Trophoblast cell (in vitro differentiated cells and primary cell): ENCODE data around the gene TUBB8B. TPM values are rescaled to one million over a fixed set of nuclear protein-coding genes. Genes with fewer than 3 reads are reported as not detected.
"Not testable (repeated sequence)": the region's sequence is repeated elsewhere in the genome, so short reads cannot be mapped to it uniquely, and the experiment has no call there.

ENCODE experiments used
- DNase-seq, 2 donors: peaks; one replicate each; pipeline ENCODE4 v3.0.0-alpha.2; 2016
- H2AFZ ChIP-seq: 2 replicates; pipeline ENCODE4 v1.6.1; 2013; ENCODE audit warnings: low read length, moderate library complexity, mild to moderate bottlenecking; ENCODE audit not compliant: insufficient read depth, poor library complexity
- H2AK5ac ChIP-seq: 2 replicates; pipeline ENCODE4 v1.6.1; 2013; ENCODE audit warnings: mild to moderate bottlenecking, low read length
- H2BK120ac ChIP-seq: 2 replicates; pipeline ENCODE4 v1.6.1; 2013; ENCODE audit warnings: low read length, mild to moderate bottlenecking, moderate library complexity; ENCODE audit not compliant: insufficient read depth, poor library complexity
- H2BK12ac ChIP-seq: 2 replicates; pipeline ENCODE4 v1.6.1; 2013; ENCODE audit warnings: mild to moderate bottlenecking, low read length, moderate library complexity
- H2BK5ac ChIP-seq: 2 replicates; pipeline ENCODE4 v1.6.1; 2013; ENCODE audit warnings: low read length, low read depth, moderate library complexity, mild to moderate bottlenecking; ENCODE audit not compliant: poor library complexity
- H3K14ac ChIP-seq: 2 replicates; pipeline ENCODE4 v1.6.1; 2013; ENCODE audit warnings: mild to moderate bottlenecking, low read length
- H3K18ac ChIP-seq: 2 replicates; pipeline ENCODE4 v1.6.1; 2013; ENCODE audit warnings: mild to moderate bottlenecking, low read length
- H3K23ac ChIP-seq: 2 replicates; pipeline ENCODE4 v1.6.1; 2013; ENCODE audit warnings: low read length
- H3K27ac ChIP-seq: 2 replicates; pipeline ENCODE4 v1.5.1; 2013; ENCODE audit warnings: low read depth, mild to moderate bottlenecking, inconsistent platforms, low read length, moderate library complexity
- H3K27me3 ChIP-seq: 2 replicates; pipeline ENCODE4 v1.6.1; 2013; ENCODE audit warnings: inconsistent platforms, mild to moderate bottlenecking, low read length, moderate library complexity; ENCODE audit not compliant: insufficient read depth
- H3K36me3 ChIP-seq, 2 experiments: 1 replicate in 1 of 2; 2 replicates in 1 of 2; pipeline ENCODE4 v1.6.1; 2013; ENCODE audit warnings: low read length in 2 of 2, mild to moderate bottlenecking in 2 of 2, moderate library complexity in 1 of 2; ENCODE audit not compliant: insufficient read depth in 2 of 2, control insufficient read depth in 1 of 2
- H3K4ac ChIP-seq: 2 replicates; pipeline ENCODE4 v1.6.1; 2013; ENCODE audit warnings: low read depth, mild to moderate bottlenecking, low read length, moderate library complexity
- H3K4me1 ChIP-seq, 2 experiments: 1 replicate in 1 of 2; 2 replicates in 1 of 2; pipeline ENCODE4 v1.6.1; 2013; ENCODE audit warnings: low read length in 2 of 2, mild to moderate bottlenecking in 2 of 2, moderate library complexity in 1 of 2; ENCODE audit not compliant: insufficient read depth in 2 of 2, control insufficient read depth in 1 of 2
- H3K4me2 ChIP-seq: 2 replicates; pipeline ENCODE4 v1.6.1; 2013; ENCODE audit warnings: inconsistent platforms, mild to moderate bottlenecking, low read length, moderate library complexity
- H3K4me3 ChIP-seq: 2 replicates; pipeline ENCODE4 v1.5.1; 2013; ENCODE audit warnings: mild to moderate bottlenecking, low read depth, low read length, inconsistent platforms
- H3K79me1 ChIP-seq: one replicate; pipeline ENCODE4 v1.6.1; 2013; ENCODE audit warnings: low read length
- H3K79me2 ChIP-seq: 2 replicates; pipeline ENCODE4 v1.6.1; 2013; ENCODE audit warnings: low read length, mild to moderate bottlenecking; ENCODE audit not compliant: control insufficient read depth, insufficient read depth, poor library complexity
- H3K9ac ChIP-seq: 2 replicates; pipeline ENCODE4 v1.6.1; 2013; ENCODE audit warnings: mild to moderate bottlenecking, low read length
- H3K9me3 ChIP-seq: 2 replicates; pipeline ENCODE4 v1.6.1; 2013; ENCODE audit warnings: low read depth, mild to moderate bottlenecking, control low read depth, inconsistent platforms, low read length; ENCODE audit not compliant: insufficient read depth
- H4K12ac ChIP-seq: 2 replicates; pipeline ENCODE4 v1.6.1; 2013; ENCODE audit warnings: low read depth, mild to moderate bottlenecking, low read length, moderate library complexity
- H4K8ac ChIP-seq: 2 replicates; pipeline ENCODE4 v1.6.1; 2013; ENCODE audit warnings: low read depth, mild to moderate bottlenecking, low read length, moderate library complexity
- H4K91ac ChIP-seq: one replicate; pipeline ENCODE4 v1.6.1; 2013; ENCODE audit warnings: low read depth, mild to moderate bottlenecking, low read length, moderate library complexity
- WGBS: extraction: QIAGEN DNeasy Blood & Tissue Kit; methylation state at CpG from one replicate; pipeline ENCODE4 v1.1.7; 2013; ENCODE audit warnings: missing lambda C conversion rate; ENCODE audit not compliant: insufficient read length, insufficient coverage; ENCODE audit errors: extremely low coverage; 5-methylcytosine and 5-hydroxymethylcytosine counted together
- polyA plus RNA-seq: library from polyadenylated mRNA; stranded (reverse); fragments of 200-250 nt; gene quantifications from 2 replicates; pipeline ENCODE4 v1.2.3, GENCODE V29; 2013

TUBB8B gene
- 0.12 and 0.17 TPM in 2 replicates for polyA plus RNA-seq

GRCh38 chr18:49176-49665 is at the start of gene TUBB8B:
Gene TUBB8B, minus strand, starts transcription at chr18:49615. Its CDS starts 58 bp downstream, at chr18:49557.
- not testable (repeated sequence) for H3K4me3 ChIP-seq, H3K27me3 ChIP-seq, H2BK120ac ChIP-seq, H3K36me3 ChIP-seq, H3K79me1 ChIP-seq, H3K9ac ChIP-seq, H4K12ac ChIP-seq, H2AFZ ChIP-seq, H3K23ac ChIP-seq, H4K8ac ChIP-seq, H3K4ac ChIP-seq, H3K27ac ChIP-seq, H2AK5ac ChIP-seq, H3K4me1 ChIP-seq, DNase-seq, H3K14ac ChIP-seq, H3K4me2 ChIP-seq, H2BK5ac ChIP-seq, H4K91ac ChIP-seq, H2BK12ac ChIP-seq, H3K79me2 ChIP-seq, H3K18ac ChIP-seq, H3K9me3 ChIP-seq
- WGBS = no CpG with 5 or more reads among the region's 37 CpGs

GRCh38 chr18:97252-97914 is 48.0 kb upstream of the TUBB8B start:
- H2BK120ac ChIP-seq, H2AK5ac ChIP-seq, H3K79me2 ChIP-seq, H3K23ac ChIP-seq, H2AFZ ChIP-seq, H3K9me3 ChIP-seq, H3K79me1 ChIP-seq, H4K12ac ChIP-seq, H3K4me2 ChIP-seq, H2BK5ac ChIP-seq, H3K4ac ChIP-seq, H4K8ac ChIP-seq, H3K4me1 ChIP-seq, H3K18ac ChIP-seq, H3K9ac ChIP-seq, H4K91ac ChIP-seq, H2BK12ac ChIP-seq, H3K4me3 ChIP-seq, H3K14ac ChIP-seq, H3K27me3 ChIP-seq, H3K36me3 ChIP-seq, DNase-seq, H3K27ac ChIP-seq: not testable (repeated sequence)
- no CpG with 5 or more reads among the region's 31 CpGs for WGBS

- not testable (repeated sequence) for H4K91ac ChIP-seq, H3K4me2 ChIP-seq, H3K9me3 ChIP-seq, H3K4ac ChIP-seq, H3K79me2 ChIP-seq, H3K27ac ChIP-seq, H2AK5ac ChIP-seq, H2BK5ac ChIP-seq, H3K14ac ChIP-seq, H3K4me1 ChIP-seq, H4K8ac ChIP-seq, H2AFZ ChIP-seq, H2BK12ac ChIP-seq, DNase-seq, H2BK120ac ChIP-seq, H4K12ac ChIP-seq, H3K27me3 ChIP-seq, H3K79me1 ChIP-seq, H3K18ac ChIP-seq, H3K36me3 ChIP-seq, H3K9ac ChIP-seq, H3K4me3 ChIP-seq, H3K23ac ChIP-seq
- WGBS = no CpG with 5 or more reads among the region's 20 CpGs
Observed at GRCh38 chr18:96767-97131, 47.3 kb upstream of the TUBB8B start.

GRCh38 chr18:96101-96766 is 46.8 kb upstream of the TUBB8B start:
- no CpG with 5 or more reads among the region's 37 CpGs for WGBS

More at GRCh38 chr18:96101-96766, 46.8 kb upstream of the TUBB8B start:
- H3K4me1 ChIP-seq, H3K18ac ChIP-seq, H2BK5ac ChIP-seq, H3K4me2 ChIP-seq, H2AK5ac ChIP-seq, H2BK120ac ChIP-seq, H2AFZ ChIP-seq, H3K23ac ChIP-seq, H3K27ac ChIP-seq, H2BK12ac ChIP-seq, H4K8ac ChIP-seq, H3K14ac ChIP-seq, H4K12ac ChIP-seq, H3K27me3 ChIP-seq, H4K91ac ChIP-seq, H3K9ac ChIP-seq, H3K79me1 ChIP-seq, DNase-seq, H3K4ac ChIP-seq, H3K4me3 ChIP-seq, H3K36me3 ChIP-seq, H3K79me2 ChIP-seq, H3K9me3 ChIP-seq: not testable (repeated sequence)
